Activated CD8-positive, alpha-beta memory T cell treated with anti-CD3 and anti-CD28 coated beads, Interleukin-2, amount 50 U/mL, for 24 hours (primary cell): ENCODE measurements around the gene ALPG.
"Not testable (repeated sequence)": the region's sequence is repeated elsewhere in the genome, so short reads cannot be mapped to it uniquely, and the experiment has no call there.

Experiments used
- DNase-seq: peaks from one replicate; pipeline ENCODE4 v3.0.0-alpha.2; 2020; ENCODE audit errors: extremely low read depth

The ALPG gene

DNA sequence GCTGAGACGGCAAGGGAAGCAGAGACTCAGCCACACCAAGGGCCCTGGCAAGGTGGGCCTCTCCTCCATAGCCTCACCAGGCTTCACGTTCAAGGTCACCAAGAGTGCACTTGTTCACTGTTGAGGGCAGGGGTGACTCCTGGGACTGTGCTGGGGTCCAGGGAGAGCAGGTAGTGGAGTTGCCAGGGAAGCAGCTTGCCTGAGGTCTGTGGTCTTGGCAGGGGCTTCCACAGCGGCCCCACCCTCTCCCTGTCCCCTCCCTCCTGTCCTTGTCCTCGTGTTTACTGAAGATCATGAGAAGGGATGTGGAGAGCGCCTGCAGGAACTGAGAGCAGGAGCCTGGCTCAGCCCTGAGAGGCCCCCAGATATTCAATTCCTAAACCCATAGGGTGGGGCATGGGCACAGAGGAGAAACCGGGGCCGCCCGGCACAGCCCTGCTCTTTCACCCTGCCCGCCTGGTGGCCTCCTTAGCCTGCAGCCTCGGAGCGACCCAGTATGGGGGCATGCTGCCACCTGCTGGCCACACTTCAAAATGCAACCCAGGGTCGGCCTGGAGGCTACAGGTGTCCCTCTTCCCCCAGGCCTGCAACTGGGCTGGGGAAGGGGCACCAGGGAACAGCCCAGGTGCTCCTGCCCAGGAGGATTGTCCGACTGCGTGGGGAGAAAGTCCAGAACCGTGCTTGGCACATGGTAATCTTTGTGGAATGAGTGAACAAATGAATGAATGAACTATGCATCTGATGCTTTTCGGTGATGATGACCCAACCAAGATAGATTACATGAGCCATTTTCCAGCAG is 33.8 kb downstream of the ALPG start:
- peak; percentile 78 for DNase-seq

DNA sequence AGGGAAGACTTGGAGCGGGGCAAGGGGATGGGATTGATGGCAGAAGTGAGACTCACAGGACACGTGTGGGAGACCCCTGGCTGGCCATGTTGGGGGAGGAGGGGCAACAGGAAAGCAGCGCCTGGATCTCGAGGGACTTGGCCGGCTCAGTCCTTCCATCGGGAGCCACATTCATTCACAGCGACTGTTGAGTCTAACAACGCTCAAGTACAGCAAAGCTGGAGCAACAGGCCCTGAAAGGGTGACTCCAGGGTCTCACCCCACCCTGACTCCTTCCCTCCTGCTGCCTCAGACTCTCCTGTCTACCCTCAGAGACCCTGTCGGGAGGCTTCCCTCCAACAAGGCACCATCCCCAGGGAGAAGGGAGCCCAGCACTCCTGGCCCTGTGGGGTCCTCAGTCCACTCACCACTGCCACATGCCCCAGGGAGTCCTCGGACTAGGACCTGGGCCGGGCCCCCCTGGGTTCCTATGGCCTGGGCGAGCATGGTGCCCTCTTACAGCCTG is 34.6 kb downstream of the ALPG start:
- no peak for DNase-seq

DNA sequence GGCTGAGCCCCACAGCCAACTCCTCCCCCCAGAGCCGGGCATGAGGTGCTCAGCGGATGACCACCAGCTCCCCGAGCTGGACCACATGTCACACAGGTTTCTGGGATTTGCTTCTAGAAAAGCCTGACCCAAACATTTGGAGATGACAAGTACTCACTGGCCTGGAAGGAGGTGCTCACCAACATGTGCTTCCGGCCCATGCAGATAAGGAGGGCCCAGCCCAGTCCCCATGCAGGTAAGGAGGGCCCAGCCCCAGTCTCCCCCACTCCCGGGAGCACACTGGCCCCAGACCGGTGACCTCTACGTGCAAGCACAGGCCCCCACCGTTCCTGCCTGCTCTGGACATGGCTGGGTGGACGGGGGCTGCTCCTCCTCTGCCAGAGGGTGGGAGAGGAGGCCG is 35.3 kb downstream of the ALPG start:
- not testable (repeated sequence) for DNase-seq

DNA sequence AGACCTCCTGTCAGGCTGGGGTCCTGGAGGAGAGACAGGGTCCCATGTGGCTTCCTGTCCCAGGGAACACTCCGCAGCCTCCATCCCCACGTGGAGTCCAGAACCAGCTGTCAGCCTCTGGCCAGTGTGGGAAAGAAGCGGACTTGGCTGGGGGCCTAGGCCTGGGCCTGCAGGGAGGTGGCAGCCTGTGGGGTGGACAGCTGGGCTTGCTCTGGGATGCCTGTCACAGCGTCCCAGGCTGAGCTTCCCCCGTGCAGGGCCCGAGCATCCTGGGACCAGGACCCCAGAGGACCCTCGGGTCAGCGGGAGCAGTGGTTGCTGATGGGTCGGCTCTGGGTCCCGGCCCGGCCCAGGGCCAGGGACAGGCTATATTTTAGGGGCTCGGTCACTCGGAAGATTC is 35.8 kb downstream of the ALPG start:
- not testable (repeated sequence) for DNase-seq

DNA sequence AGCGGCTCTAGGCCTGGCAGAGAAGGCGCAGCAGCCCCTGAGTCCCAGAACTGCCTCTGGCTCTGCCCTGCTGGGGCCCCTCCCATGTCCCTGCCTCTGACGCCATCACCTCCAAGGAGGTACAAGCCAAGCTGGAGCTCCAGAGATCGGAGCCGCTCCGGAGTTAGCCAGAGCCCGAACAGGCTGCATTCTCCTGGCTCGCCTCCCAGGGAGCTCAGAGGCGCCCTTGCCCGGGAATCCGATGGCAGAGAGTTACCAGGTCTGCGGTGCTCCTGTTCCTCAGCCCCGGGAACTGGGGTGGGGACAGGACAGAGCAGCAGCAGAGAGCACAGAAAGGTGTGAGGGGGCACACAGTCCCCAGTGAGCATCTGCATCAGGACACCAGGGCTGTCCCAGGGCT is 36.4 kb downstream of the ALPG start:
- not testable (repeated sequence) for DNase-seq

DNA sequence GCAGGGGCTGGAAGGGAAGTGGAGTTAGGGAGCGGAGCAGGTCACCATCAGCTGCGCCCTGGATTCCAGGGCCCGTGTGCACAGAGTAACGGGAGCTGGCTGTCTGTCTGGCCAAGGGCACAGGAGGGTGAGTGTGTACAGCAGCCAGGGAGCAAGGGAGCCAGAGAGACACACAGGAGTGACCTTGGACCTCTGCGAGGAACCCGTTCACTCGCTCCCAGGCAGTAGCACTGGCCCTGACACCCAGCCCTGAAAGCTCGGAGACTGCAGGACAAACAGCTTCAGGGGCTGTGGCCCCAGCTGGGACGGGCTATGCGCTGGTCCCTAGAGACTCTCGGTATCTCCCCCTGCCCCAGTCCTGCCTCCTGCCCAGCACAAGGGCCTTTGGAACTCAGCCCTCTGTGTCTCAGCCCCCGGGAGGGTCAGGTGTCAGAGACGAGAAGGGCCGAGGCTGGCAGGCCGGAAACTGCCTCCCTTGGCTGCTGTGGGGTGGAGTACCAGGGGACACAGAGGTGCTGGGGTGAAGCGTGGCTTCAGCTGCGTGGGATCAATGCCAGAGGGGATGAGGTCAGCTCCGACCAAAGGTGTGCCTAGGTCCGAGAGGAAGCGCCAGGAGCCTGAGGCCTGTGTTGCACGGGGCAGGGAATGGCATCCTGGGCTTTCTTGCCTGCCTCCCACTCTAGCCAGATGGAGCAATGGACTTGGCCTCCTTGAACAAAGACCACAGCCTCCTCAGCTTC is 37.2 kb downstream of the ALPG start:
- DNase-seq: not testable (repeated sequence)

DNA sequence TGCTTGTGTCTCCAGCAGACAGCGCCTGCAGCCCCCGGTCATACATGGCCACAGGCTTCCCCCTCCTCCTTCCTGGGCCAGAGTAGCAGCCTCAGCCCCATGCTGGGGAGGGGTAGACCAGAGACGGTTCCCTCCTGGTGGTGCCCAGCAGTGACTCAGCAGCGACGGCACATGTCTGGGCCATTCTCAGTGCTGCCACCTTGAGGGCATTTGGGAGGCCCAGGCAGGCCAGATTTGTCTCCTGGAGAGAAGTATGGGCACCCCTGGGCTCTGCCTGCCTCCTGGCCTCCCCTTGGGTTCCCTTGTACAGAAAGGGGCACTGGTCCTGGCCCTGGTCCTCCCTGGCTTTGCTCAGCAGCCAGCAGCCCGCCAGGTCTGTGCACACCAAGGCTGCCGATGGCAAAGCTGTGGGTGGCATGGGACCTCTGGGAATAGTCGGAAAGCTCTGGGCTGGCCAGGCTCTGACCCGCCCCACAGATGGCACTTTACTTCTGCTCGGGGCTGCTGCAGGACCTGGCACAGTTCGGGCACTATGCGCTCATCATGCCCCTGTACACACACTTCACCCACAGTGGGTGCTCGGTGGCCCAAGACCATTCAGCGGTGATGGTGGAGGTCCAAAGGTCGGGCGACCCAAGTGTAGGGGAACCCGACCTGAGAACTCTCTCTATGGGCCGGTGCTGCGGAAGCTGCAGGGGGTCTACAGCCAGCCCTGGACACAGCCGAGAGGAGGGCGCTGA is 37.9 kb downstream of the ALPG start:
- peak; percentile 47 for DNase-seq

DNA sequence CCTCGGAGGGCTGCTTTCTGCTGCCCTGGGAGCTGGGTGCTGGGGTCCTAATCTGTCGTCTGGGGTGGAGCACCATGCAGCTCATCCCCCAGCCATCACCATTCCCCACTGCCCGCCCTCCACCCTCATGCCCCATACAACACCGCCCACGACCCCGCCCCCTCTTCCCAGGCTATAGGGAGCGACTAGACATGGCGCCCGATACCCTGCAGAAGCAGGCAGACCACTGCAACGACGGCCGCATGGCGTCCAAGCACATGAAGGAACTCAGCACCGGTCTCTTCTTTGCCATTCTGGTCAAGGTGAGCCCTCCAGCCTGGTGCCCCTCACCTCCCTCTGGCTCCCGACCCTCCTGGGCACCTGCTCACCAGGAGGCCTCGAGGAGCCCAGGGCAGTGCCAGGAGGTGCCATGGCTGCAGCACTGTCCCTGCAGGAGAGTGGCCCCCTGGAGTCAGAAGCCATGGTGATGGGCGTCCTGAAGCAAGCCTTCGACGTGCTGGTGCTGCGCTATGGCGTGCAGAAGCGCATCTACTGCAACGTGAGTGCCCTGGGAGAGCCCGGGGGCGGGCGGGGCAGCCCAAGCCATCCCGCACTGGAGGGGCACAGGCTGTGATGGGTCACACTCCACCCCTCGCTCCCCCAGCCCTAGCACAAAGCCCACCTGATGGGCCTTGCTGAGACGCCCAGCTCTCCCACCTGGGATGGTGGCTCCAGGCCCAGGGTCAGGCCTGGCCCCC is 38.7 kb downstream of the ALPG start:
- DNase-seq: not testable (repeated sequence)

DNA sequence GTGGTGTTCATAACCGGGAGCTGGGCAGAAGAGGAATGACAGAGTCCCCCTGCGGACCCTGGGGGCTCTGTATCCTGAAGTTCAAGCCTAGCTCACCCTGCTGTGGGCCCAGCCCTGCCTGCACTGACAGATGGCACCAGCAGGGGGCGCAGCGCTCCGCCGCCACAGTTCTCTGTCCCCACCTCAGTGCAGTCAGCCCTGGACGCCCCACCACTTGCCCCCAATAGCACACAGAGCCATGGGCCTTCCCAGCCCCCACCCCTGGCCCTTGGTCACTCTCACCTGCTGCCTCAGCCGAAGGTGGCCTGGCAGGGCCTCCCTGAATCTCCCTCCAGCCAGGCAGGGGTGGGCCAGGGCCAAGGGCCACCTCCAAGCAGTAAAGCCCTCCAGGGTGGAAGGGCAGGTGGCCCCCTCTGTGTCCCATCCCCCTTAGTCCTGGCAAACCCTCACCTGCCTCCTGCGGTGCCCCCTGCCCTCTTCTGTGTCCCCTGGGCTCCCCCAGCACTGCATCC is 39.7 kb downstream of the ALPG start:
- DNase-seq: not testable (repeated sequence)

DNA sequence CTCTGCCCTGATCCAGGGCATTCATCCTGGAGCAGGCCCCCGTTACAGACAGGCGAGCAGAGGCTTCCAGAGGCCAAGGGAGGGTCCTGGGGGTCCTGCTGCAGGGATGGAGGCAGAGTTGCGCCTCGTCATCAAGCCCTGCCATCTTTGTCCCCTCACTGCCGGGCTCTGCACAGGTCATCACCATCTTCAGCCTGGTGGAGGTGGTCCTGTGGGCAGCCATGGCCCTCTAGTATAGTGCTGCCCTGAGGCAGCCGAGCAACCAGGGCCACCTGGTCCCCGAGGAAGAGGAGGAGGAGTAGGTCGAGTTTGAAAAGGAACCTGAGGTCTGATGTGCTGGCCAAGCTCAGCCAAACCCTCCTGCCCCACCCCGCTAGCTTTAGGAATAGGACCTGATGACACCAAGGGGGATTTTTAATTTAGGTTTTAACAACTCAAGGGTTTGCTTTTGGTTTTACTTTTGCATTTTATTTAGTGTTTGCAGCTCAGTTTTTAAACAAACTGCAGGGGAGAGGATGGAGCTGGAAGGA is 40.5 kb downstream of the ALPG start:
- no peak for DNase-seq

DNA sequence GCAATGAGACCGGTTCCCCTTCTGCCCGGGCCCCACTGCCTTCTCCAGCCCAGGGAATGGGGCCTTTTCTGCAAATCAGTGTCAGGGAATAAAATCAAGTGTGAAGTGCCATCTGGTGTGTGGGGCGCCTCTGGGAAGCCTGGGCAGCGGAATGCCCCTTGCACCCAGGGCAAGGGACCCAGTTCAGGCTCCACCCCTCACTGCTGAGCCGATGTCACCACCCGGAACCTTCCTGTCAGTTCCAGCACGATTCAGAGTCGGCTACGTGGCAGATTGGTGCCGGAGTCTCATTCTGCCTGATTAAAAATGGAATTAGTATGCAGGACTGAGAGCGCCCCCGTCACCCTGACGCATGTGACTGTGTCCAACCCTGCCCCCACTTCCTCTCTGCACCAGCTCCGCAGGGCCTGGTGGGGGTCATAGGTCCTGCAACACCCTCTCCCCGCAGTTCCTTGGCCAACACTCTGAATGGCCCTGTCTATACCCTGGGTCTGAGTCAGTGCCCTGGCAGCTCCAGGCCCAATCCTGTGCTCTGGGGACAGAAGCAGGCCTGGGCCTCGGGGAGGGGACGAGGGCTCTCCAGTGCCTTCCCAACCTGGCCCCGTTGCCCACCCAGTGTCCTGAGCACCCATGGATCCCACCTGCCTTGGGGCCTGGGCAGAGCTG is 41.1 kb downstream of the ALPG start:
- DNase-seq: no peak

DNA sequence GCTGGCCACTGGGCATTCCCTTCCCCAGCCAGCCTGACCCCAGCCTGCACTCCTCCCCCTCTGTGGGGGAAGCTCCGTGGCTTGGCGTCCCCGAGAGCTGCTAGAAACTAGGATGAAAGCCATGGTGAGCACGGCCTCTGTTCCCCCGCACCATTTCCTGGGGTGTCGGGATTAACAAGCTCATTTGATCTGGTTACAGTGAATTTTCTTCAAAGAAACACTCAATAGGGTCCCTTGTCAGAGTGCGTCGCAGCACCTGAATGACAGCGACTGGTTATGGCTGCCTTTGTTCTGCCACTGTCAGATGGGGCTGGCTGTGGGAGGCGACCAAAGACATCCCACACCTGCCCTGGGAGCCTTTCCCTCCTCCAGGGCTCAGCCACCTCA is 41.7 kb downstream of the ALPG start:
- no peak for DNase-seq

DNA sequence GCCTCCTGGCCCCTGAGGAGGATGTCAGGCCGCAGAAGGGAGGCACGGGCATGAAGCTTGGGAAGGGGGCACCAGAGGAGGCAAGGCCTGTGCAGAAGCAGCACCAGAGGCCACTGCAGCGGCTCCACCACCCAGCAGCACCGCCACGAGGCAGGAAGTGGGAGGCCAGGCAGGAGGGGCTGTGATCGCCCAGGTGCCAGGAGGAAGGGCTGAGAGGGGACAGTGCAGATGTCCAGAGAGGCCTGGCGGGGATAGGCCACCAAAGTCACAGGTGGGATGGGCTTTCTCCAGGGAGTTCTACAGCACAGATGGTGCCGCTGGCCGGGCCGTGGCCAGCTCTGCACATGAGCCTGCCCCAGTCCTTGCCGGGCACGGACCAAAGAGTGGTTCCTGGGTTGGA is 43.3 kb downstream of the ALPG start:
- no peak for DNase-seq

DNA sequence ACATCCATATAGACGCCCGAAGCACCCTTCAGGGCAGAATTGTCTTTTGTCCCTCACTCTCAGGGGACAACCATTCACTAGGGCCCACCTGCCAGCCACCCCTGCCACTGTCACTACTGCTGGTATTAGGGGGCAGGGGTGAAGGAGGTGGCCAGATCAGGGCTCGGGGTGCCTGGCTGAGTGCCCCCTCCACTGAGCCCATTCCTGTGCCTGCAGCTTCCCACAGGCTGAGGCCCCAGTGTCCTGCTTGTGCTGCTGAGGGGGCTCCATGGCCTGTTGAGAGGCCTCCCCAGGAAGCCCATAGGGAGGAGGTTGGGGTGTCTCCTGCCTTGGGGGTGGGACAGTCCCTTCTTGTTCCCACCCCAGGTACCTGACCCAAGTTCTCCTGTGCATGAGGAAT is 45.0 kb downstream of the ALPG start:
- not testable (repeated sequence) for DNase-seq

DNA sequence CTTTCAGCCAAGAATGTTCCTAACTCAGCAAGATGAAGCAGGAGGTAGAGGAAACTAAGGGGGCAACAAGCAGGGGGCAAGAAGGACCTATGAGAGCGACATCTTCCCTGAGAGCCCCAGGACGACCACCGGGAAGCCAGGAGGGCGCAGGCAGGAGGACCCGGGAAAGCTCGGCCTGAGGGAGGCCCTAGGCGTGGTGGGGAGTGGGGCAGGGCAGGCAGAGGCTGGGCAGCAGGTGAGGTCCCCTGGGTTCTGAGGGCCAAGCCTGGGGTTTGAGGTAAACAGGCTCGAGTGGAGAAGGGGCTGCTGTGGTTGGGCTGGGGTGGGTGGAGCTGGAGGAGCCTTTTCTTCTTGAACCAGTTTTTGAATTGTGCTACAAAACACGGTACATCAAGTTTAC is 48.0 kb downstream of the ALPG start:
- DNase-seq: no peak

DNA sequence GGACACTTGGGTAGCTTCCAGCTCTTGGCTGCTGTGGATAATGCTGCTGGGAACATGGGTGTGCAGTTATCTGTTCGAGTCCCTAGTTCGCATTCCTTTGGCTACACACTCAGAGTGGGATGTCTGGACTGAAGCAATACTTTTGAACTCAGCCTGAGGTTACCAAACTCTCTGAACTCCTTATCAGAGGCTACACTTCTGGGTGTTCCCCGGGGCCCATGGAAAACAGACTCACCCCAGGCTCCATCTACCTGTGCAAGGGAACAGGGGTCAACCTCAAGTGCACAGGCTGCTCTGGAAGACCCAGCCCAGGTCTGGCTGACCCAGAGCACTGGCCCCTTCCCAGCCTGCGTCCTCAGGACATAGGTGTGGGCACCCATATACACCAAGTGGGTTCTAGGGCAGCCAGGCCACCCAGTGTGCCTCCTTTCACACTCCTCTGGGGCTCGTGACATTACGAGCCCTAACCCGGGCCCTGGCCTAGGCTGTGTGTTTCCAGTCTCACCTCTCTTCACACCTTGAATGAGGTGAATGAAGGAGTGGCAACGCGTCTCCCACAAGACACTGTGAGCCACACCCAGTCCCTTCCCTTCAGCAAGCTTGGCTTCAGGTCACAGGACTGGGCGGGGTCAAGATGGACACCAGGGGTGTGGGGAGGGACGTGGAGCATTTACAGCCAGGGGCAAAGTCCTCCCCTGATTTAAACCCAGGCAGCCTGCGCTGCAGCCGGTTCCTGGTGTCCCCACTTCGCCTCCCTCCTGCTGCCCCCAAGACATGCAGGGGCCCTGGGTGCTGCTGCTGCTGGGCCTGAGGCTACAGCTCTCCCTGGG is 49.0 kb downstream of the ALPG start, which contains the start of gene ALPI:
TSS of gene ALPI (plus strand) at position 728 of the 830 bp plus-strand sequence. CDS start at position 775, 47 bp downstream.
- DNase-seq: no peak

DNA sequence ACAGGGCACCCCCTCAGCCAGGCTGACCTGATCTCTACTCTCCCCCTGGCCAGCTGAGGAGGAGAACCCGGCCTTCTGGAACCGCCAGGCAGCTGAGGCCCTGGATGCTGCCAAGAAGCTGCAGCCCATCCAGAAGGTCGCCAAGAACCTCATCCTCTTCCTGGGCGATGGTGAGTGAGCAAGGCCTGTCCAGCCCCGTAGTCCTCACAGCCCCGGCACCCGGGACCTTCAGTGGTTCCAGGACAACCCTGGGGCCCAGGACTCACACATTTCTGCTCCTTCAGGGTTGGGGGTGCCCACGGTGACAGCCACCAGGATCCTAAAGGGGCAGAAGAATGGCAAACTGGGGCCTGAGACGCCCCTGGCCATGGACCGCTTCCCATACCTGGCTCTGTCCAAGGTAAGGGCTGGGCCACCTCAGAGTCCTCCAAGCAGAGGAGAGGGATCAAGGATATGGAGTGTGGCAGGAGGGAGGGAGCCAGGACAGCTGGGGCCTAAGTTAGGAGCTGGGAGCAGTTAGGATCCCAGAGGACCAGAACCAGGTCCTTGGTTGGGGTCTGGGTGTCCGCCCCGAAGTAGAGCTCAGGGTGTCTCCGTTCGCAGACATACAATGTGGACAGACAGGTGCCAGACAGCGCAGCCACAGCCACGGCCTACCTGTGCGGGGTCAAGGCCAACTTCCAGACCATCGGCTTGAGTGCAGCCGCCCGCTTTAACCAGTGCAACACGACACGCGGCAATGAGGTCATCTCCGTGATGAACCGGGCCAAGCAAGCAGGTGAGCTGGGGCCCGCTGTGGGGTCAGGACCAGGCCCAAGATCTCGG is 49.9 kb downstream of the ALPG start:
- no peak for DNase-seq

DNA sequence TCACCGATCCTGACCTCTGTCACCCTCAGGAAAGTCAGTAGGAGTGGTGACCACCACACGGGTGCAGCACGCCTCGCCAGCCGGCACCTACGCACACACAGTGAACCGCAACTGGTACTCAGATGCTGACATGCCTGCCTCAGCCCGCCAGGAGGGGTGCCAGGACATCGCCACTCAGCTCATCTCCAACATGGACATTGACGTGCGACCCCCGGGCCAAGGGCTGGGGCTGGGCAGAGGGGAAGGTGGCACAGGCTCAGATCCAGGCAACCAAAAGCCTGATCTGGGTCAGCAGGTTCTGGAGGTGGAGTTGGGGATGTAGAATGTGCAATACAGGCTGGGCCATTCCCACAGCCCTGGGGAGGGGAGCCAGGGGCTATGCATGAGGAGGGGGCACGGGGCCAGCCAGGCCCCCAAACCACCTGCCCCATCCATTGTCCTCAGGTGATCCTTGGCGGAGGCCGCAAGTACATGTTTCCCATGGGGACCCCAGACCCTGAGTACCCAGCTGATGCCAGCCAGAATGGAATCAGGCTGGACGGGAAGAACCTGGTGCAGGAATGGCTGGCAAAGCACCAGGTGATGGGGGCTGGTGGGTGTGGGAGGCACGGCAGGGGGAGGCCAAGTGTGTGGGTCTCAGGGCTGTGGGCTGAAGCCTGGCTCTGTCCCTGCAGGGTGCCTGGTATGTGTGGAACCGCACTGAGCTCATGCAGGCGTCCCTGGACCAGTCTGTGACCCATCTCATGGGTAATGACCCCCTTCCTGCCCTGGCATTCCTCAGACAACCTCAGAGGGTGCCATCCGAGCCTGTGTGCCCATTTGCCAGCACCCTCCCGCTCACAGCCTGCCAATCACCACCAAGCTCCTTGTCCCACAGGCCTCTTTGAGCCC is 50.7 kb downstream of the ALPG start:
- no peak for DNase-seq
